ENCODE data around the gene PPIB. TPM values are rescaled to one million over a fixed set of nuclear protein-coding genes. Genes with fewer than 3 reads are reported as not detected.
A peak's percentile ranks its signal among the peaks of the same experiment; 100 is the strongest.

The PPIB gene
- polyA plus RNA-seq, 2 of the 4 experiments (the other 2 are of a cell fraction) = 676 to 807 TPM

- DNase-seq (ENCODE audit: low read depth in 1 of 2, low spot score in 1 of 2) (no peak), ATAC-seq (peak; percentile 49 to 66; a peak in 5 of 6 replicates), FAIRE-seq (no peak)
- Histone ChIP-seq H3K27ac (no peak overlapping the region), H3K9me3 (no peaks in the 10 kb centered on the region), H3K4me1 (no peaks in the 10 kb centered on the region), H3K4me2 (no peak overlapping the region), H3K4me3 (no peak overlapping the region)
- CTCF ChIA-PET = interaction anchor here (1.2 to 4.2 kb wide), 4 partner anchors 9 to 22 kb away, joined by 3 to 20 read pairs (median 5); no protein-coding TSS in a partner anchor
- TF ChIP-seq HOXA7 (CRISPR knock-in tag; IDR thresholded peaks at IDR 0.05) (no peak), BHLHE40 (IDR thresholded peaks at IDR 0.05; ENCODE audit: low read depth, low read length) (no peak), HEYL (CRISPR knock-in tag; IDR thresholded peaks at IDR 0.05) (no peak), POLR2A (IDR thresholded peaks at IDR 0.05; ENCODE audit: low read length) (no peak), HDAC2 (IDR thresholded peaks at IDR 0.05) (no peak), ZC3H11A (IDR thresholded peaks at IDR 0.05) (no peak), HMGXB4 (CRISPR knock-in tag; IDR thresholded peaks at IDR 0.05; ENCODE audit: borderline replicate concordance) (no peak), RARB (CRISPR knock-in tag; IDR thresholded peaks at IDR 0.05) (no peak), KDM5A (IDR thresholded peaks at IDR 0.05) (no peak), PHF8 (IDR thresholded peaks at IDR 0.05; ENCODE audit: borderline replicate concordance, low read depth) (no peak), MAZ (IDR thresholded peaks at IDR 0.05; ENCODE audit: borderline replicate concordance, low read depth, low read length) (no peak), GATA3 (IDR thresholded peaks at IDR 0.05; ENCODE audit: borderline replicate concordance) (no peak), EP300 (IDR thresholded peaks at IDR 0.05) (no peak), SMC3 (IDR thresholded peaks at IDR 0.05) (no peak), ZSCAN20 (CRISPR knock-in tag; IDR thresholded peaks at IDR 0.05) (no peak), EHMT2 (IDR thresholded peaks at IDR 0.05; ENCODE audit: low read depth) (no peak), ESRRA (IDR thresholded peaks at IDR 0.05; ENCODE audit: borderline replicate concordance, low read length) (no peak)
- TF ChIP-seq, protein P1, sequence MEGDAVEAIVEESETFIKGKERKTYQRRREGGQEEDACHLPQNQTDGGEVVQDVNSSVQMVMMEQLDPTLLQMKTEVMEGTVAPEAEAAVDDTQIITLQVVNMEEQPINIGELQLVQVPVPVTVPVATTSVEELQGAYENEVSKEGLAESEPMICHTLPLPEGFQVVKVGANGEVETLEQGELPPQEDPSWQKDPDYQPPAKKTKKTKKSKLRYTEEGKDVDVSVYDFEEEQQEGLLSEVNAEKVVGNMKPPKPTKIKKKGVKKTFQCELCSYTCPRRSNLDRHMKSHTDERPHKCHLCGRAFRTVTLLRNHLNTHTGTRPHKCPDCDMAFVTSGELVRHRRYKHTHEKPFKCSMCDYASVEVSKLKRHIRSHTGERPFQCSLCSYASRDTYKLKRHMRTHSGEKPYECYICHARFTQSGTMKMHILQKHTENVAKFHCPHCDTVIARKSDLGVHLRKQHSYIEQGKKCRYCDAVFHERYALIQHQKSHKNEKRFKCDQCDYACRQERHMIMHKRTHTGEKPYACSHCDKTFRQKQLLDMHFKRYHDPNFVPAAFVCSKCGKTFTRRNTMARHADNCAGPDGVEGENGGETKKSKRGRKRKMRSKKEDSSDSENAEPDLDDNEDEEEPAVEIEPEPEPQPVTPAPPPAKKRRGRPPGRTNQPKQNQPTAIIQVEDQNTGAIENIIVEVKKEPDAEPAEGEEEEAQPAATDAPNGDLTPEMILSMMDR (IDR thresholded peaks at IDR 0.05) = no peak
- 90% methylated on average over 7 of the region's 8 CpGs for WGBS (ENCODE audit: missing lambda C conversion rate)
- POLR2A ChIA-PET = no interaction called here
These were observed 25.5 kb downstream of the PPIB start for GRCh38 chr15:64137226-64137833.

DNA sequence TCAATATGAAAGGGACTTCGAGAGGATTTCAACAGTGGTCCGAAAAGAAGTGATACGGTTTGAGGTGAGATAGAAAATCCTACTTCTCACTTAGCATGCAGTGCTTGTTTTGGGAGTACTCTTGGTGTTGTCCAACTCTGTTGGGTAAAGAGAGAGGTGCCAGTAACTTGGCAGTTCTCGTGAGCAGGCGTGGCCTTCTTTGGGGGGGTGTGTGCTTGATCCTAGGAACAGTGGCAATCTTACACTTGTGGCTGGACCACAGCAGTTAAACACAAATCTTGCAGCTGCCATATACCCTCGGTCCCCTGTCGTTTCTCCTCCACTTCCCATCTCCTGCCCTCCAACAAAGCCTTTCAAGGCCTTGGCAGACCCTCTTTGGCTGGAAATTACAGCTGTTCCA is 26.5 kb downstream of the PPIB start:
- POLR2A ChIA-PET = no interaction called here
- DNase-seq (ENCODE audit: low read depth in 1 of 2, low spot score in 1 of 2) = no peak
- WGBS (ENCODE audit: missing lambda C conversion rate) = 92% methylated on average over 7 of the region's 7 CpGs
- no peak for FAIRE-seq
- Histone ChIP-seq H3K27ac (no peak overlapping the region), H3K4me3 (no peak overlapping the region), H3K4me1 (no peaks in the 10 kb centered on the region), H3K4me2 (no peak overlapping the region), H3K9me3 (no peaks in the 10 kb centered on the region)
- ATAC-seq = no peak
- CTCF ChIA-PET = interaction anchor here (0.6 to 4.2 kb wide), 5 partner anchors 13 to 643 kb away, joined by 3 to 20 read pairs (median 3); no protein-coding TSS in a partner anchor
- TF ChIP-seq E2F6 (IDR thresholded peaks at IDR 0.05; ENCODE audit: borderline replicate concordance, low read depth) (no peak), POLR2AphosphoS2 (conservative IDR thresholded peaks at IDR 0.05; ENCODE audit: low read length) (no peak), HOXA7 (CRISPR knock-in tag; IDR thresholded peaks at IDR 0.05) (no peak), RCOR1 (IDR thresholded peaks at IDR 0.05; ENCODE audit: low read depth, low read length) (no peak), HOXB5 (CRISPR knock-in tag; IDR thresholded peaks at IDR 0.05) (no peak), POLR2A (IDR thresholded peaks at IDR 0.05; ENCODE audit: low read length) (no peak), JUN (IDR thresholded peaks at IDR 0.05) (no peak), FOXS1 (CRISPR knock-in tag; IDR thresholded peaks at IDR 0.05) (no peak), KDM5A (IDR thresholded peaks at IDR 0.05) (no peak), HEYL (CRISPR knock-in tag; IDR thresholded peaks at IDR 0.05) (no peak), JUNB (IDR thresholded peaks at IDR 0.05) (no peak), NFE2L2 (conservative IDR thresholded peaks at IDR 0.05; ENCODE audit: low read length) (no peak), CHD4 (IDR thresholded peaks at IDR 0.05; ENCODE audit: borderline replicate concordance) (no peak), KDM1A (IDR thresholded peaks at IDR 0.05; ENCODE audit: low read depth) (no peak), ZSCAN20 (CRISPR knock-in tag; IDR thresholded peaks at IDR 0.05) (no peak), FOSB (CRISPR knock-in tag; IDR thresholded peaks at IDR 0.05) (no peak)
- TF ChIP-seq, protein P2, sequence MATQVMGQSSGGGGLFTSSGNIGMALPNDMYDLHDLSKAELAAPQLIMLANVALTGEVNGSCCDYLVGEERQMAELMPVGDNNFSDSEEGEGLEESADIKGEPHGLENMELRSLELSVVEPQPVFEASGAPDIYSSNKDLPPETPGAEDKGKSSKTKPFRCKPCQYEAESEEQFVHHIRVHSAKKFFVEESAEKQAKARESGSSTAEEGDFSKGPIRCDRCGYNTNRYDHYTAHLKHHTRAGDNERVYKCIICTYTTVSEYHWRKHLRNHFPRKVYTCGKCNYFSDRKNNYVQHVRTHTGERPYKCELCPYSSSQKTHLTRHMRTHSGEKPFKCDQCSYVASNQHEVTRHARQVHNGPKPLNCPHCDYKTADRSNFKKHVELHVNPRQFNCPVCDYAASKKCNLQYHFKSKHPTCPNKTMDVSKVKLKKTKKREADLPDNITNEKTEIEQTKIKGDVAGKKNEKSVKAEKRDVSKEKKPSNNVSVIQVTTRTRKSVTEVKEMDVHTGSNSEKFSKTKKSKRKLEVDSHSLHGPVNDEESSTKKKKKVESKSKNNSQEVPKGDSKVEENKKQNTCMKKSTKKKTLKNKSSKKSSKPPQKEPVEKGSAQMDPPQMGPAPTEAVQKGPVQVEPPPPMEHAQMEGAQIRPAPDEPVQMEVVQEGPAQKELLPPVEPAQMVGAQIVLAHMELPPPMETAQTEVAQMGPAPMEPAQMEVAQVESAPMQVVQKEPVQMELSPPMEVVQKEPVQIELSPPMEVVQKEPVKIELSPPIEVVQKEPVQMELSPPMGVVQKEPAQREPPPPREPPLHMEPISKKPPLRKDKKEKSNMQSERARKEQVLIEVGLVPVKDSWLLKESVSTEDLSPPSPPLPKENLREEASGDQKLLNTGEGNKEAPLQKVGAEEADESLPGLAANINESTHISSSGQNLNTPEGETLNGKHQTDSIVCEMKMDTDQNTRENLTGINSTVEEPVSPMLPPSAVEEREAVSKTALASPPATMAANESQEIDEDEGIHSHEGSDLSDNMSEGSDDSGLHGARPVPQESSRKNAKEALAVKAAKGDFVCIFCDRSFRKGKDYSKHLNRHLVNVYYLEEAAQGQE (IDR thresholded peaks at IDR 0.05) = no peak
- TF ChIP-seq, protein P3, sequence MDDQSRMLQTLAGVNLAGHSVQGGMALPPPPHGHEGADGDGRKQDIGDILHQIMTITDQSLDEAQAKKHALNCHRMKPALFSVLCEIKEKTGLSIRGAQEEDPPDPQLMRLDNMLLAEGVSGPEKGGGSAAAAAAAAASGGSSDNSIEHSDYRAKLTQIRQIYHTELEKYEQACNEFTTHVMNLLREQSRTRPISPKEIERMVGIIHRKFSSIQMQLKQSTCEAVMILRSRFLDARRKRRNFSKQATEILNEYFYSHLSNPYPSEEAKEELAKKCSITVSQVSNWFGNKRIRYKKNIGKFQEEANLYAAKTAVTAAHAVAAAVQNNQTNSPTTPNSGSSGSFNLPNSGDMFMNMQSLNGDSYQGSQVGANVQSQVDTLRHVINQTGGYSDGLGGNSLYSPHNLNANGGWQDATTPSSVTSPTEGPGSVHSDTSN (IDR thresholded peaks at IDR 0.05) = no peak
